Measurements from ENCODE around the gene TRABD2B.

TRABD2B gene

DNA sequence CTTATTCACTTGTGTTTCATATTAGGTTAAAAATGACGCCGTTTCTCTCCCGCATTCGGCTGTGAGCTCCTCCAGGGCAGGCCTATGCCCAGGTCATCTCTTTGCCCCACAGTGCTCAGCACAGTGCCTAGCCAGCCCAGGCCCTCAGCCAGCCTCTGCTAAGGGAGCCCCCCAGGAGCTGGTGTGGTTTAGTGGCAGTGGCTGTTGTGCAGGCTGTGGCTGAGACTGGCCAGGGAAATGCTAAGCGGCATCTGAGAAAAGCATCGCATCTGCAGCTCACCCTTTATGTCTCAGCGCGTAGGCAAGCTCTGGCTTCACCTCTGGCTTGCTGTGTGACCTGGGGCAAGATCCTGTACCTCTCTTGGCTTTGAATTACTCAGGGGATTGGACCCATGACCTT lies 275.1 kb downstream of the TRABD2B start:
- DNase-seq (ENCODE audit: low spot score), result no peak

- no peak for DNase-seq (ENCODE audit: low spot score)
Measured at GRCh38 chr1:47720111-47720510, 277.1 kb downstream of the TRABD2B start.

GRCh38 chr1:47717341-47717740 lies 279.8 kb downstream of the TRABD2B start:
- no peak for DNase-seq (ENCODE audit: low spot score)

- no peak for DNase-seq (ENCODE audit: low spot score)
Measured at GRCh38 chr1:47713975-47714767, 283.0 kb downstream of the TRABD2B start.

DNA sequence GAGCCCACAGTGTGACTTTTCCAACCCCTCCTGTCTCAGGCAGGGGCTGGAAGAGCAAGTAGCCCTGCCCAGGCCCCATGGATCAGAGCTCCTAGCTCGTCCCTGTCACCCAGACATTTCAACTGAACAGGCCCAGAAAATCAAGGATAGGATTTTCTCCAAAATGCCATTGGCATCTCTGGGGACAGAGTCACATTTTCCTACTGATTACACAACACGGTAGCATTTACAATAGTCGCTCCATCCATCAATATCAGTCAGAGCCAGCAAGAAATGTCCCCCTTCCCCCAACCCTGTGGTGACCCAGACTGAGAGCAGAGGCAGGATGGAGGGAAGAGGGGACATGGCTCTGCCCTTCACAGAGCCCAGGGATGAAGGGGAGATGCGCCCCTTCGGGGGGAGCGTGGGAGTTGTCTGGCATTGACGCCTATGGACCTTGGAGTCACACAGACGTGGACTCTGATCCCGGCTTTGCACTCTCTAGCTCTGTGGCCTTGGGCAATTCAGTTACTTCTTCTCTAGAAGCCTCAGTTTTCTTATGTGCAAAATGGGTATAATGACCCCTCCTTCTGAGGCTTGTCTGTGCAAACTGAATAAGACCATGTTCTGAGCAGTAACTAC lies 283.7 kb downstream of the TRABD2B start:
- DNase-seq (ENCODE audit: low spot score), result no peak

GRCh38 chr1:47712596-47713299 lies 284.4 kb downstream of the TRABD2B start:
- no peak for DNase-seq (ENCODE audit: low spot score)

DNA sequence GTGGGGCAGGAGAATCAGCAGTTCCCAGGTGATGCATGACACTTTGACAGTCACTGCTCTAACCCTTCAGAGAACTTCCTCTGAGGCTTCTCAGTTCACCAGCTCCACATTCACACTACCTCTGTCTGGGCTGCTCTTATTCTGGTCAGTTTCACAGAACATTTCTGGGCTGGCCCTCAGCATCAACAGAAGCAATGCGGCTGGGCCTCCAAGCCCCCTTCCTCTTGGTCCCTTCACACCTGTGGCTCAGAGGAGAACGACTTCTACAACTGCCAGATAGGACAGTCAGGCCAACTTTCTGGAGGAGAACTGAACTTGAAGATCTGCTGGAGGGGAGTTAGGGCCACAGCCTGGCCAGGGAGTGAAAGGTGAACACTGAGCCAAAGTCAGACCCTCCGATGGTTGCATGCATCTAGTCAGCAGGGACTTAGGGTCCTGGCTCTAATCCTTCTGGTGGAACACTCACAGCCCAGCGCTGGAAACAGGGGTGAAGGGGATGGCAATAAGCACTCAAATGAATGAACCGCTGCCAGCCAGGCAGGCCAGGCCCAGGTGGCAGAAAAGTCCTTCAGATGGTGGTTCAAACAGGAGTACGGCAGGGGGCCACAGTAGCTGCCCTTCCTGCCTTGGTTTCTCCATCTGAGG lies 285.2 kb downstream of the TRABD2B start:
- DNase-seq (ENCODE audit: low spot score), result no peak

GRCh38 chr1:47711184-47711847 lies 285.9 kb downstream of the TRABD2B start:
- DNase-seq (ENCODE audit: low spot score), result no peak

Measured in activated CD4-positive, alpha-beta T cell treated with anti-CD3 and anti-CD28 coated beads, Interleukin-2, Interleukin-4, amounts not matched to agents 100 ng/mL and 50 ng/mL, durations not matched to agents 16 hours and 8 hours (primary cell).